Measurements from ENCODE around the gene GPAT2.
A peak's percentile ranks its signal among the peaks of the same experiment; 100 is the strongest.
"Not testable (repeated sequence)": the region's sequence is repeated elsewhere in the genome, so short reads cannot be mapped to it uniquely, and the experiment has no call there.

The GPAT2 gene

DNA sequence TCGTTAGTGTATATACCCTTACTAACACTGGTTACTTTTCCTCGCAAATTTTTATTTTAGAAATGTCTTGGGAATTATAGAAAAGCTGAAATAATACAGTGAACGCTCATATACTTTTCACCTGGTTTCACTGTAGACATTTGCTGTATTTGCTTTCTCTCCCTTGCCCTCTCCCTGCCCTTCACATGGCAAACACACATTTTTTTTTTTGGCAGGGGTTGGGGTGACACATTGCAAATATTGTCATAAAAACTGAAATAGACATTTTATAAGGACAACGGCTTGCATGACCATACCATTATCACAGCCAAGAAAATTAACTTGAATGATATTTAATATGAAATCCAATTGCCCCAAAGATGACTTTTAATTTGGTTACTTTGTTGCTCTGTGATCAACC, 18.4 kb downstream of the GPAT2 start:
- H2AK5ac ChIP-seq (ENCODE audit: low read length, severe bottlenecking); H3K9me3 ChIP-seq (ENCODE audit: control insufficient read depth, low read length); H3K23ac ChIP-seq (ENCODE audit: low read length in 2 of 2); H3K9ac ChIP-seq (ENCODE audit: low read length); H2BK12ac ChIP-seq (ENCODE audit: low read length in 2 of 2); H2AFZ ChIP-seq (ENCODE audit: low read depth, low read length); H3K4me2 ChIP-seq (ENCODE audit: low read length, poor library complexity, severe bottlenecking); H3K27ac ChIP-seq (ENCODE audit: low read length, poor library complexity, severe bottlenecking); H2BK15ac ChIP-seq (ENCODE audit: low read depth, poor library complexity, severe bottlenecking); H3K4me3 ChIP-seq (ENCODE audit: insufficient read depth in 1 of 2, low read depth in 1 of 2, low read length in 2 of 2); H3K18ac ChIP-seq (ENCODE audit: low read depth in 1 of 2, low read length in 2 of 2); H3K79me1 ChIP-seq (replicated peaks; ENCODE audit: low read length, poor library complexity, severe bottlenecking); H3K27me3 ChIP-seq (ENCODE audit: control insufficient read depth in 1 of 2, insufficient read depth in 1 of 2, low read length in 2 of 2); H3K4me1 ChIP-seq (ENCODE audit: control insufficient read depth, insufficient read depth, low read depth, low read length); H4K91ac ChIP-seq (ENCODE audit: low read length); H2BK5ac ChIP-seq (ENCODE audit: low read depth, low read length, poor library complexity, severe bottlenecking); H3K36me3 ChIP-seq (ENCODE audit: control insufficient read depth in 1 of 2, insufficient read depth in 2 of 2, low read depth in 1 of 2, low read length in 2 of 2); H4K8ac ChIP-seq (ENCODE audit: low read length); H3K4ac ChIP-seq (ENCODE audit: low read depth in 1 of 2, low read length in 2 of 2); H2BK120ac ChIP-seq (ENCODE audit: low read depth, low read length); DNase-seq; H3K14ac ChIP-seq (ENCODE audit: low read length in 2 of 2): not testable (repeated sequence)
- WGBS: no CpG with 5 or more reads among the region's 4 CpGs

DNA sequence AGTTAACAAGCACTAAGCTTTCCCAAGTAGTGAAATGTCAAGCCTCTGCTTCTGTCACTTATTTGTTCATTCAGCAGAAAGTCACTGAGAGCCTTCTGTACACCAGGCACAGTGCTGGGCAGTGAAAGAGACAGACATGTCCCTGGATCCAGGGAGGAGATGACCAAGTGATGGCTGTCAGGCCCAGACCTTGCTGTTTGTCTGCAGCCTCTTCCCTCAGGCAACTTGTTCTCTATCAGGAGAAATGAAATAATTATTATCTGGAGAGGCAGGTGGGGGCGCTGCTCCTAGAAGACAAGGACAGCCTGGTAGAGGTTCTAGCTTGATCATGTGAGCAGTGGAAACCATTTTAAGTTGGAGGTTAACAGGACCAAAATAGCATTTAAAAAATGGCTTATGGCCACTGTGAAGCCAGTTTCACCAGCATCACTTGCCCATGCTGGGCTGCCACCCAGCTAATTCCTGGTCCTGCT, 21.9 kb downstream of the GPAT2 start:
- H3K9ac ChIP-seq (ENCODE audit: low read length); H4K8ac ChIP-seq (ENCODE audit: low read length); H3K4me3 ChIP-seq (ENCODE audit: insufficient read depth in 1 of 2, low read depth in 1 of 2, low read length in 2 of 2); H2BK5ac ChIP-seq (ENCODE audit: low read depth, low read length, poor library complexity, severe bottlenecking); H3K36me3 ChIP-seq (ENCODE audit: control insufficient read depth in 1 of 2, insufficient read depth in 2 of 2, low read depth in 1 of 2, low read length in 2 of 2); H3K4ac ChIP-seq (ENCODE audit: low read depth in 1 of 2, low read length in 2 of 2); H2BK120ac ChIP-seq (ENCODE audit: low read depth, low read length); H3K27ac ChIP-seq (ENCODE audit: low read length, poor library complexity, severe bottlenecking); H3K18ac ChIP-seq (ENCODE audit: low read depth in 1 of 2, low read length in 2 of 2); H3K14ac ChIP-seq (ENCODE audit: low read length in 2 of 2); H3K27me3 ChIP-seq (ENCODE audit: control insufficient read depth in 1 of 2, insufficient read depth in 1 of 2, low read length in 2 of 2); H2BK12ac ChIP-seq (ENCODE audit: low read length in 2 of 2); H4K91ac ChIP-seq (ENCODE audit: low read length); H3K4me2 ChIP-seq (ENCODE audit: low read length, poor library complexity, severe bottlenecking); H3K23ac ChIP-seq (ENCODE audit: low read length in 2 of 2); H2BK15ac ChIP-seq (ENCODE audit: low read depth, poor library complexity, severe bottlenecking); H2AFZ ChIP-seq (ENCODE audit: low read depth, low read length); H2AK5ac ChIP-seq (ENCODE audit: low read length, severe bottlenecking); H3K79me1 ChIP-seq (replicated peaks; ENCODE audit: low read length, poor library complexity, severe bottlenecking); DNase-seq; H3K4me1 ChIP-seq (ENCODE audit: control insufficient read depth, insufficient read depth, low read depth, low read length); H3K9me3 ChIP-seq (ENCODE audit: control insufficient read depth, low read length): not testable (repeated sequence)
- 73% methylated on average over 1 of the region's 1 CpG for WGBS

DNA sequence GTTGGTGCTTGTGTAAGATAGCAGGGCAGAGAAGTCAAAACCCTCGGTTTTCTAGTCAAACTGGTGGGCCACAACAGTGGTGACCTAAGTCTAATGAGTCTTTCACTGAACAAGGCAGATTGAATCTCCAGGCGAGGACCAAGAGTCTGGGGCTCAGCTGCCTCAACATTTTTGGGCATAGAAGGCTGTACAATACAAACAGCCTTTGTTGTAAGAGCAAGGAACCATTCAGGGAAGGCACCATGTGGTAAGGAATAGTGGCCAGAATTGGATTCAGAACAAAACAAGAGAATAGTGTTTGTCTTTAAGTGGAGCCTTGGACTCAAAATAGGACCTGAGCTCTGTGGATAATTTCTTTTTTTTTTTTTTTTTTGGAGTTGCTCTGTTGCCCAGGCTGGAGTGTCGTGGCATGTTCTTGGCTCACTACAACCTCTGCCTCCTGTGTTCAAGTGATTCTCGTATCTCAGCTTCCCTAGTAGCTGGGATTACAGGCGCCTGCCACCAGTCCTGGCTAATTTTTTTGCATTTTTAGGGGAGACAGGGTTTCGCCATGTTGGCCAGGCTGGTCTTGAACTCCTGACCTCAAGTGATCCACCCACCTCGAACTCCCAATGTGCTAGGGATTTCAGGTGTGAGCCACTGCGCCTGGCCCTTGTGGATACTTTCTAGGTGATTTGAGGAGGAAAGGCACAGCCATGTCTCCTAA, 22.5 kb downstream of the GPAT2 start:
- H2AK5ac ChIP-seq (ENCODE audit: low read length, severe bottlenecking); H3K9me3 ChIP-seq (ENCODE audit: control insufficient read depth, low read length); H3K18ac ChIP-seq (ENCODE audit: low read depth in 1 of 2, low read length in 2 of 2); H3K4me3 ChIP-seq (ENCODE audit: insufficient read depth in 1 of 2, low read depth in 1 of 2, low read length in 2 of 2); H3K9ac ChIP-seq (ENCODE audit: low read length); H3K14ac ChIP-seq (ENCODE audit: low read length in 2 of 2); H4K91ac ChIP-seq (ENCODE audit: low read length); H3K79me1 ChIP-seq (replicated peaks; ENCODE audit: low read length, poor library complexity, severe bottlenecking); DNase-seq; H3K4me1 ChIP-seq (ENCODE audit: control insufficient read depth, insufficient read depth, low read depth, low read length); H3K36me3 ChIP-seq (ENCODE audit: control insufficient read depth in 1 of 2, insufficient read depth in 2 of 2, low read depth in 1 of 2, low read length in 2 of 2); H3K4me2 ChIP-seq (ENCODE audit: low read length, poor library complexity, severe bottlenecking); H3K4ac ChIP-seq (ENCODE audit: low read depth in 1 of 2, low read length in 2 of 2); H2BK5ac ChIP-seq (ENCODE audit: low read depth, low read length, poor library complexity, severe bottlenecking); H2BK15ac ChIP-seq (ENCODE audit: low read depth, poor library complexity, severe bottlenecking); H4K8ac ChIP-seq (ENCODE audit: low read length); H2BK12ac ChIP-seq (ENCODE audit: low read length in 2 of 2); H3K23ac ChIP-seq (ENCODE audit: low read length in 2 of 2); H3K27ac ChIP-seq (ENCODE audit: low read length, poor library complexity, severe bottlenecking); H2BK120ac ChIP-seq (ENCODE audit: low read depth, low read length); H2AFZ ChIP-seq (ENCODE audit: low read depth, low read length): not testable (repeated sequence)
- 95% methylated on average over 8 of the region's 8 CpGs for WGBS
- peaks cover 7 to 13% of the 10 kb centered on the region in 2 experiments for H3K27me3 ChIP-seq (ENCODE audit: control insufficient read depth in 1 of 2, insufficient read depth in 1 of 2, low read length in 2 of 2)

DNA sequence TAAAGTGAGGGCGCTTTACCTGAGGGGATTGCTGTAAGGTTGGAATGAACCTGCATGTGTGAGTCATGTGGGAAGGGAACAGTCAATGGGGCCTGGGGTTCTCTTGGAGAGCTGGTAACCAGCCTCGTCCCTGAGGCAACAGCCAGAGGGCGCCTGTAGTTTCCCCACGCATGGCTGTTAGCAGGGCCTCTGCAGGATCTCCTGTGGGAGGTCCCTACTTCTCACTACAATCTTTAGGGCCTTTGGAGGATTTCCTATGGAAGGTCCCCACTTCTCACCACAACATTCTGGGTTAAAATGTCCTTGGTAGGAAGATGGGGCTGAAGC, 23.6 kb downstream of the GPAT2 start:
- H2AFZ ChIP-seq (ENCODE audit: low read depth, low read length); H2AK5ac ChIP-seq (ENCODE audit: low read length, severe bottlenecking); H2BK15ac ChIP-seq (ENCODE audit: low read depth, poor library complexity, severe bottlenecking); H2BK5ac ChIP-seq (ENCODE audit: low read depth, low read length, poor library complexity, severe bottlenecking); H3K4me3 ChIP-seq (ENCODE audit: insufficient read depth in 1 of 2, low read depth in 1 of 2, low read length in 2 of 2); H2BK12ac ChIP-seq (ENCODE audit: low read length in 2 of 2); H3K4me2 ChIP-seq (ENCODE audit: low read length, poor library complexity, severe bottlenecking); H3K79me1 ChIP-seq (replicated peaks; ENCODE audit: low read length, poor library complexity, severe bottlenecking); H3K4me1 ChIP-seq (ENCODE audit: control insufficient read depth, insufficient read depth, low read depth, low read length); H3K27ac ChIP-seq (ENCODE audit: low read length, poor library complexity, severe bottlenecking); H4K8ac ChIP-seq (ENCODE audit: low read length); H3K36me3 ChIP-seq (ENCODE audit: control insufficient read depth in 1 of 2, insufficient read depth in 2 of 2, low read depth in 1 of 2, low read length in 2 of 2); H3K4ac ChIP-seq (ENCODE audit: low read depth in 1 of 2, low read length in 2 of 2); H3K18ac ChIP-seq (ENCODE audit: low read depth in 1 of 2, low read length in 2 of 2); H3K9ac ChIP-seq (ENCODE audit: low read length); H2BK120ac ChIP-seq (ENCODE audit: low read depth, low read length); H3K14ac ChIP-seq (ENCODE audit: low read length in 2 of 2); H4K91ac ChIP-seq (ENCODE audit: low read length); H3K9me3 ChIP-seq (ENCODE audit: control insufficient read depth, low read length); H3K23ac ChIP-seq (ENCODE audit: low read length in 2 of 2): not testable (repeated sequence)
- DNase-seq: peak; percentile 54
- WGBS: no CpG with 5 or more reads among the region's 4 CpGs
- H3K27me3 ChIP-seq (ENCODE audit: control insufficient read depth in 1 of 2, insufficient read depth in 1 of 2, low read length in 2 of 2): peaks cover 14 to 24% of the 10 kb centered on the region in 2 experiments
